GM12872 (cell line): Measurements from ENCODE around the gene TMEM17.

ENCODE experiments used
- TF ChIP-seq, protein P1 (sequence below): IDR thresholded peaks from 3 replicates; pipeline ENCODE4 v1.5.1; 2011; ENCODE audit warnings: low read depth, mild to moderate bottlenecking, low read length, moderate library complexity; ENCODE audit not compliant: insufficient read depth

The TMEM17 gene

DNA sequence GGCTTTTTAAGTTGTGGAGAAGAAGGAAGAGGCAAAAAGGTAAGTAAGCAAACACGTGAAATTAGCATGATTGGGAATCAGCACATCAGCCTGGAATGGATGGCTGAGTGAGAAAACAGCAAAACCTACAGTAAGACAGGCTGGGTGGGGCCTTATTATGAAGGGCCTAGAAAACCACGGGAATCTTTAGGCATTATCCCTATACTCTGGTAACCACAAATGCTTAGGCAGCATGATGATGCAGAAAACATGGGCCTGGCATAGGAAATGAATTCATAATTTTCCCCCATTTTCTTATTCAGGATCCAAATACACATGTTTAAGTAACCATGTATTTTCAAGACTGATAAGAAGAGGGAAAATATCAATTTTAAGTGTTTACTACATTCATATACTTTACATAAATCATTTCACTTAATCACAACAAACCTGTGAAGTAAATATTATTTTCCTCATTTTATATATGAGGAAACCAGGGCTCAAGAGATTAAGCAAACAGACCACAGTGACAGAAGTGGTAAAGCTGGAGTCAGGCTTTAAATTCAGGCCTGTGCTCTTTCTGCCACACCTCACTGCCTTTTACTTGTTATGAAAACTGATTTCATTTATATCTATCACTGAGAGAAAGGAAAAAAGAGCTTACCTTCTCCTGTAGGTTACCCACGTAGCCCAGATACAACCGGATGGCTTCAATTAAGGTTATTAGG lies 4.0 kb downstream of the TMEM17 start:
- TF ChIP-seq, protein P1, sequence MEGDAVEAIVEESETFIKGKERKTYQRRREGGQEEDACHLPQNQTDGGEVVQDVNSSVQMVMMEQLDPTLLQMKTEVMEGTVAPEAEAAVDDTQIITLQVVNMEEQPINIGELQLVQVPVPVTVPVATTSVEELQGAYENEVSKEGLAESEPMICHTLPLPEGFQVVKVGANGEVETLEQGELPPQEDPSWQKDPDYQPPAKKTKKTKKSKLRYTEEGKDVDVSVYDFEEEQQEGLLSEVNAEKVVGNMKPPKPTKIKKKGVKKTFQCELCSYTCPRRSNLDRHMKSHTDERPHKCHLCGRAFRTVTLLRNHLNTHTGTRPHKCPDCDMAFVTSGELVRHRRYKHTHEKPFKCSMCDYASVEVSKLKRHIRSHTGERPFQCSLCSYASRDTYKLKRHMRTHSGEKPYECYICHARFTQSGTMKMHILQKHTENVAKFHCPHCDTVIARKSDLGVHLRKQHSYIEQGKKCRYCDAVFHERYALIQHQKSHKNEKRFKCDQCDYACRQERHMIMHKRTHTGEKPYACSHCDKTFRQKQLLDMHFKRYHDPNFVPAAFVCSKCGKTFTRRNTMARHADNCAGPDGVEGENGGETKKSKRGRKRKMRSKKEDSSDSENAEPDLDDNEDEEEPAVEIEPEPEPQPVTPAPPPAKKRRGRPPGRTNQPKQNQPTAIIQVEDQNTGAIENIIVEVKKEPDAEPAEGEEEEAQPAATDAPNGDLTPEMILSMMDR, result no peak

DNA sequence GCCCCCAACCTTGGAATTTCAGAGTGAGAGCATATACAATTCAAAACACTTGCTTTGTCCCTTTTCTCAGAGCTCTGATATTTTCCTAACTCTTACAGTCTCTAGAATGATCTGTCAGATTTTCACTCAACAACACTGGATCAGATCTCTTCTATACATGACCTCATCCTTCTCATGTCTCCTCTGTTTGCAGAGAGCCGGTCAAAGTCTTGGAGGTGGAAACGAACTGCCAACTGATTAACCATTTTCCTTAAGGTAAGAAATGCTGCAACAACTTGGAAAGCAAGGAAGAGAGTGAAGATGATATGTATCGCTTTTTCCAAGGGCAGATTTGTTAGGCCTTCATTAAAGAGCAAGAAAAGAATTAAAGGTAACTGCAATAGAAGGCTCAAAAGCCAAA lies 4.9 kb downstream of the TMEM17 start:
- TF ChIP-seq, protein P1, result no peak

DNA sequence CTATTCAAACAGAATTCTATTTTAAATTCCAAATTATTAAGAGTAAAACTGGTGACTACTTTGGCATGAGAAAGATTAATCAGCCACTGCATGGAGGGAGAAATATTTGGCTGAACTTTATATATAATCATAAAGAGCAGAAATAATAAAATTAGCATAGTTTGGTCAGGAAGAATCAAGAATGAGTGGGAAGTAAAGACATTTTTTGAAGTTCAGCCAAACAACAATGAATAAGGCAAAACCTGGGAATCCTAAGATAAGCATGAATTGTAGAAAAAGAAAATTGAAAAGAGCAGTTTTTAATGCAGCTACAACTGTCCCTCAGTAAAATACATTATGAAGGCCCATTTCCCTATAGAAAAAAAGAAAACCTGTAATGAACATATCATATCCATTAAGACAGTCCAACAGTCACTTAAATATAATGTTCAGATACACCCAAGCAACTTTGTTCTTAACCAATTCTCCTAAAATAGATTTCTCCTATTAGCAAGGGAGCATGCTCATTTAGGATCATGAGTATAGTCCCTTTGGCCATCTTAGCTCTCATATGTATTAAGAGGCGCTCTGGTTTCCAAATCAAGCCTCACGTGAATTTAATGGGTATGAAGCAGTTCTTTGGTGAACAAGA lies 6.5 kb downstream of the TMEM17 start:
- TF ChIP-seq, protein P1, result no peak

DNA sequence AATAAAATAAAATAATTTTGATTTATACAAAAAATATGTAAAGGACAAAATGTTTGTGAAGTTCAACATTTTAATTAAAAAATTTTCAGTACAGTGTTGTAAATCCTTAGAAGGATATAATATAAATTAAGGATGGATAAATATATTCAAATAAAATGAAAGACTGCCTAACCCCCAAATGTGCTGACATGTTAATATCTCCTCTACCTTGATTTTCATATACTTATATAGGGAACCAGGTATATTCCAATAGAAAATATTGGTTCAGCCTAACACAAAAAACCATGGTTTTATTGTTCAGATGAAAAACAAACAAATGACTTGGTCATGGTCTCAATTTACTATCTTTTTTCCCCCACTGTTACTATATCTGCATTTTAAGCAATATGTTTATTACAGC lies 7.3 kb downstream of the TMEM17 start:
- TF ChIP-seq, protein P1, result no peak

DNA sequence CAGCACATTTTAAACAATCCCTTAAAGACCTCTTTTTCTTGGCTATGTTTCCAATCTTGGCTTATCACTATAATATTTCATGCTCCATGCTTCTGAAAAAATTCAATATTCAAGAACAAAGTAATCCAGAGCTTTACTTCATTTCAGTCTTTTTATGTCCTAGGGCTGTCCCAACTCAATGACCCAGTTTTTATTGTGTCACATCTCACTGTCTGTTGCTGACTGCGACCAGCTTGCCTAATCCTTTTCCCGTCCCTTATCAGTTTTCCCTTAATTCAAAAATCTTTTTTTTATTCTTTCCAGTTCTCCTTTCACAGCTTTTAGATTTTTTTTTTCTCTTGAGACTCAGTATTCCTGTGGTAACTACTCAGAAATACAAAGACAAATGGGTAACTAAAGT lies 10.2 kb downstream of the TMEM17 start:
- TF ChIP-seq, protein P1, result no peak

DNA sequence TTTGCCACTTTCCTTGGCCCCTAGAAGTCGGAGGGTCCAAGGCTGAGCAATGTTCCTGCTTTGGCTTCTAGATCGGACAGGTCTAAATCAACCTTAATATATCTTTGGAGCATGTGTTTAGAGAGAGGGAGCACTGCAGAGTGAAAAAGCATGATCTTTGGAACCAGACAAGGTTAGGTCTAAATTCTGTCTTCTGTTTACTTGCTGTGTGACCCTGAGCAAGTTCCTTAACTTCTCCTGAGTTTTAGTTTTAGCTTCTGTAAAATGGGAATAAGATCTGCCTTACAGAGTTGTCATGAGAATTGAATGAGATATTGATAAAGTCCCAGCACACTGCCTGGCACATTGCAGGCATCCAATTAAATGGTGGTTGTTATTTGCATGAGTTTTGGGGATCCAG lies 13.9 kb downstream of the TMEM17 start:
- TF ChIP-seq, protein P1, result no peak

DNA sequence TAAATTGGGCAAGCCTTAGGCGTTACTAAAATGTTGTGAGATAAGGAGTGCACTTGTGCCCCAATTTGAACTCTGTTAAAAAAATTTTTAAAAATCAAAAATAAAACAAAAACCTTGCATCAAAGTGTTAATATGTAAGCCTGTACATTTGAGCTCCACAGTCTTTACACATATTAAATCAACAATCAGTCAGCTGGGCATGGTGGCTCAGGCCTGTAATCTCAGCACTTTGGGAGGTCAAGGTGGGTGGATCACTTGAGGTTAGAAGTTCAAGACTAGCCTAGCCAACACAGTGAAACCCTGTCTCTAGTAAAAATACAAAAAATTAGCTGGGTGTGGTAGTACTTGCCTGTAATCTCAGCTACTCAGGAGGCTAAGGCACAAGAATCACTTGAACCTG lies 16.3 kb downstream of the TMEM17 start:
- TF ChIP-seq, protein P1, result no peak
